Panc1 (cell line): ENCODE data around the gene PSMD4. TPM values are rescaled to one million over a fixed set of nuclear protein-coding genes. Genes with fewer than 3 reads are reported as not detected.

Source experiments
- ATAC-seq: fragments of 200-7000 bp; cut with Tn5 transposase; 2 replicates; pipeline ENCODE4 v1.9.1; 2020; ENCODE audit warnings: mild to moderate bottlenecking, moderate library complexity
- BruUV-seq: library from RNA; stranded (reverse); fragments of 400-500 nt; replicated peaks from 2 replicates; lab custom pipeline; 2021; lab: Mats Ljungman, UMichigan
- CTCF ChIA-PET: fragments of 300-600 bp; sonication (Branson Sonifier 250); formaldehyde crosslinking; loops from one replicate; lab custom pipeline; 2022; ENCODE audit warnings: antibody characterized with exemption; lab: Charles Lee
- POLR2A ChIA-PET: fragments of 300-600 bp; sonication (Branson Sonifier 250); formaldehyde crosslinking; loops from one replicate; lab custom pipeline; 2022; ENCODE audit warnings: antibody characterized with exemption; lab: Charles Lee
- DNase-seq: peaks from one replicate; pipeline ENCODE4 v3.0.0-alpha.2; 2010; ENCODE audit warnings: low read depth, low spot score
- H3K27ac ChIP-seq: 2 replicates; pipeline ENCODE4 v1.5.1; 2011; ENCODE audit warnings: mild to moderate bottlenecking, low read length, inconsistent platforms
- H3K27me3 ChIP-seq: fragments of 200-500 bp; sonication (Bioruptor generic); 2 replicates; pipeline ENCODE4 v1.6.0; 2014; ENCODE audit warnings: low read length, inconsistent platforms; ENCODE audit not compliant: control insufficient read depth, insufficient read depth
- H3K36me3 ChIP-seq: fragments of 200-500 bp; sonication (Bioruptor generic); 2 replicates; pipeline ENCODE4 v1.5.1; 2014; ENCODE audit warnings: inconsistent platforms, mild to moderate bottlenecking, low read length, moderate library complexity; ENCODE audit not compliant: control insufficient read depth, insufficient read depth
- H3K4me1 ChIP-seq: 2 replicates; pipeline ENCODE4 v1.5.1; 2011; ENCODE audit warnings: inconsistent platforms, mild to moderate bottlenecking, low read length, moderate library complexity; ENCODE audit not compliant: control insufficient read depth, insufficient read depth
- H3K4me3 ChIP-seq, 2 experiments: 2 replicates each; pipeline ENCODE4 v1.5.1; 2011 to 2012; ENCODE audit warnings: low read depth in 2 of 2, low read length in 2 of 2, mild to moderate bottlenecking in 2 of 2, inconsistent platforms in 1 of 2, moderate library complexity in 1 of 2
- H3K9me3 ChIP-seq: fragments of 200-500 bp; sonication (Bioruptor generic); 2 replicates; pipeline ENCODE4 v1.5.1; 2014; ENCODE audit warnings: low read depth, mild to moderate bottlenecking, inconsistent platforms, low read length, moderate library complexity; ENCODE audit not compliant: control insufficient read depth, insufficient read depth
- POLR2AphosphoS5 ChIP-seq: IDR thresholded peaks from 2 replicates; pipeline ENCODE4 v1.6.1; 2012; ENCODE audit warnings: mild to moderate bottlenecking, low read depth, low read length, moderate library complexity
- SIN3A ChIP-seq: IDR thresholded peaks from 2 replicates; pipeline ENCODE4 v1.6.1; 2012; ENCODE audit warnings: low read depth, mild to moderate bottlenecking, low read length, moderate library complexity, borderline replicate concordance; ENCODE audit not compliant: insufficient read depth
- TCF7L2 ChIP-seq: IDR thresholded peaks from 2 replicates; pipeline ENCODE4 v1.6.1; 2011; ENCODE audit warnings: mild to moderate bottlenecking, low read depth, low read length, inconsistent platforms
- in situ Hi-C: cut with HindIII; loops from 2 replicates; pipeline ENCODE4 v1.10.0; 2016; ENCODE audit warnings: low sequenced_read_pairs, low pct_unique_long_range_greater_than_20kb
- intact Hi-C: fragments of 100-400 bp; cut with micrococcal nuclease; formaldehyde crosslinking; loops from one replicate; pipeline ENCODE4 v1.10.0; 2022; ENCODE audit not compliant: unreplicated experiment
- total RNA-seq: library from RNA; stranded (reverse); gene quantifications from one replicate; pipeline ENCODE4 v1.2.1, GENCODE V29; 2021; ENCODE audit not compliant: unreplicated experiment
- TF ChIP-seq, protein P1 (sequence below): fragments of 450-650 bp; IDR thresholded peaks from 2 replicates; pipeline ENCODE4 v1.5.1; 2017; ENCODE audit warnings: mild to moderate bottlenecking
- TF ChIP-seq, protein P2 (sequence below), 2 experiments: IDR thresholded peaks; 2 replicates each; pipeline ENCODE4 v1.6.1; 2011 to 2012; ENCODE audit warnings: low read depth in 2 of 2, control low read depth in 1 of 2, low read length in 1 of 2, mild to moderate bottlenecking in 1 of 2, moderate library complexity in 1 of 2; ENCODE audit not compliant: insufficient read depth in 1 of 2

Gene PSMD4
- total RNA-seq, 1 experiment from 2014 or later = 256 TPM

DNA sequence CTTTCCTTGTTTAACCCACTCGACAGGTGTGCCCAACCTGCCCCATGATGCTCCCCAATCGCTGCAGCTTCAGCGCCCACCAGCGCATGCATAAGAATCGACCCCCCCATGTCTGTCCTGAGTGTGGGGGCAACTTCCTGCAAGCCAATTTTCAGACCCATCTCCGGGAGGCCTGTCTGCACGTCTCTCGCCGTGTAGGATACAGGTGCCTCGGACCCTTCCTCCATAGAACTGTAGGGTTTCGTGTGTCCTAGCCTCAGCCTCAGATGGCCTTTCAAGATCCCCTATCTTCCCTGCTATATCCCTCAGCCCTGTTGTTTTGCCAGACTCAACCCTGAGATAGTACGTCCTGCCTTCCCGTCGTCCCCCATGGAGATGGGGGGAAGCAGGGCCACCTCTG, 34.0 kb downstream of the PSMD4 start:
- POLR2A ChIA-PET = no interaction called here
- H3K9me3 ChIP-seq = no peaks in the 10 kb centered on the region
- no peaks in the 10 kb centered on the region for H3K27me3 ChIP-seq
- intact Hi-C loops = no loop called here
- H3K27ac ChIP-seq = no peak overlapping the region
- in situ Hi-C loops = no loop called here
- H3K4me3 ChIP-seq = no peak overlapping the region
- TF ChIP-seq POLR2AphosphoS5 (no peak), SIN3A (no peak), TCF7L2 (no peak)
- TF ChIP-seq, protein P1, sequence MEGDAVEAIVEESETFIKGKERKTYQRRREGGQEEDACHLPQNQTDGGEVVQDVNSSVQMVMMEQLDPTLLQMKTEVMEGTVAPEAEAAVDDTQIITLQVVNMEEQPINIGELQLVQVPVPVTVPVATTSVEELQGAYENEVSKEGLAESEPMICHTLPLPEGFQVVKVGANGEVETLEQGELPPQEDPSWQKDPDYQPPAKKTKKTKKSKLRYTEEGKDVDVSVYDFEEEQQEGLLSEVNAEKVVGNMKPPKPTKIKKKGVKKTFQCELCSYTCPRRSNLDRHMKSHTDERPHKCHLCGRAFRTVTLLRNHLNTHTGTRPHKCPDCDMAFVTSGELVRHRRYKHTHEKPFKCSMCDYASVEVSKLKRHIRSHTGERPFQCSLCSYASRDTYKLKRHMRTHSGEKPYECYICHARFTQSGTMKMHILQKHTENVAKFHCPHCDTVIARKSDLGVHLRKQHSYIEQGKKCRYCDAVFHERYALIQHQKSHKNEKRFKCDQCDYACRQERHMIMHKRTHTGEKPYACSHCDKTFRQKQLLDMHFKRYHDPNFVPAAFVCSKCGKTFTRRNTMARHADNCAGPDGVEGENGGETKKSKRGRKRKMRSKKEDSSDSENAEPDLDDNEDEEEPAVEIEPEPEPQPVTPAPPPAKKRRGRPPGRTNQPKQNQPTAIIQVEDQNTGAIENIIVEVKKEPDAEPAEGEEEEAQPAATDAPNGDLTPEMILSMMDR = no peak
- TF ChIP-seq, protein P2, sequence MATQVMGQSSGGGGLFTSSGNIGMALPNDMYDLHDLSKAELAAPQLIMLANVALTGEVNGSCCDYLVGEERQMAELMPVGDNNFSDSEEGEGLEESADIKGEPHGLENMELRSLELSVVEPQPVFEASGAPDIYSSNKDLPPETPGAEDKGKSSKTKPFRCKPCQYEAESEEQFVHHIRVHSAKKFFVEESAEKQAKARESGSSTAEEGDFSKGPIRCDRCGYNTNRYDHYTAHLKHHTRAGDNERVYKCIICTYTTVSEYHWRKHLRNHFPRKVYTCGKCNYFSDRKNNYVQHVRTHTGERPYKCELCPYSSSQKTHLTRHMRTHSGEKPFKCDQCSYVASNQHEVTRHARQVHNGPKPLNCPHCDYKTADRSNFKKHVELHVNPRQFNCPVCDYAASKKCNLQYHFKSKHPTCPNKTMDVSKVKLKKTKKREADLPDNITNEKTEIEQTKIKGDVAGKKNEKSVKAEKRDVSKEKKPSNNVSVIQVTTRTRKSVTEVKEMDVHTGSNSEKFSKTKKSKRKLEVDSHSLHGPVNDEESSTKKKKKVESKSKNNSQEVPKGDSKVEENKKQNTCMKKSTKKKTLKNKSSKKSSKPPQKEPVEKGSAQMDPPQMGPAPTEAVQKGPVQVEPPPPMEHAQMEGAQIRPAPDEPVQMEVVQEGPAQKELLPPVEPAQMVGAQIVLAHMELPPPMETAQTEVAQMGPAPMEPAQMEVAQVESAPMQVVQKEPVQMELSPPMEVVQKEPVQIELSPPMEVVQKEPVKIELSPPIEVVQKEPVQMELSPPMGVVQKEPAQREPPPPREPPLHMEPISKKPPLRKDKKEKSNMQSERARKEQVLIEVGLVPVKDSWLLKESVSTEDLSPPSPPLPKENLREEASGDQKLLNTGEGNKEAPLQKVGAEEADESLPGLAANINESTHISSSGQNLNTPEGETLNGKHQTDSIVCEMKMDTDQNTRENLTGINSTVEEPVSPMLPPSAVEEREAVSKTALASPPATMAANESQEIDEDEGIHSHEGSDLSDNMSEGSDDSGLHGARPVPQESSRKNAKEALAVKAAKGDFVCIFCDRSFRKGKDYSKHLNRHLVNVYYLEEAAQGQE (IDR thresholded peaks at IDR 0.05; ENCODE audit: insufficient read depth in 1 of 2, low read depth in 2 of 2, low read length in 1 of 2) = no peak
- H3K4me1 ChIP-seq = peaks cover 9% of the 10 kb centered on the region
- DNase-seq (no peak), ATAC-seq (no peak)
- BruUV-seq = no TSS peak
- CTCF ChIA-PET = interaction anchor here (0.5 kb wide), 1 partner anchor 405 kb away, joined by 3 read pairs; no protein-coding TSS in a partner anchor
- no peaks in the 10 kb centered on the region; the same call in 1 of the 2 replicates for H3K36me3 ChIP-seq

DNA sequence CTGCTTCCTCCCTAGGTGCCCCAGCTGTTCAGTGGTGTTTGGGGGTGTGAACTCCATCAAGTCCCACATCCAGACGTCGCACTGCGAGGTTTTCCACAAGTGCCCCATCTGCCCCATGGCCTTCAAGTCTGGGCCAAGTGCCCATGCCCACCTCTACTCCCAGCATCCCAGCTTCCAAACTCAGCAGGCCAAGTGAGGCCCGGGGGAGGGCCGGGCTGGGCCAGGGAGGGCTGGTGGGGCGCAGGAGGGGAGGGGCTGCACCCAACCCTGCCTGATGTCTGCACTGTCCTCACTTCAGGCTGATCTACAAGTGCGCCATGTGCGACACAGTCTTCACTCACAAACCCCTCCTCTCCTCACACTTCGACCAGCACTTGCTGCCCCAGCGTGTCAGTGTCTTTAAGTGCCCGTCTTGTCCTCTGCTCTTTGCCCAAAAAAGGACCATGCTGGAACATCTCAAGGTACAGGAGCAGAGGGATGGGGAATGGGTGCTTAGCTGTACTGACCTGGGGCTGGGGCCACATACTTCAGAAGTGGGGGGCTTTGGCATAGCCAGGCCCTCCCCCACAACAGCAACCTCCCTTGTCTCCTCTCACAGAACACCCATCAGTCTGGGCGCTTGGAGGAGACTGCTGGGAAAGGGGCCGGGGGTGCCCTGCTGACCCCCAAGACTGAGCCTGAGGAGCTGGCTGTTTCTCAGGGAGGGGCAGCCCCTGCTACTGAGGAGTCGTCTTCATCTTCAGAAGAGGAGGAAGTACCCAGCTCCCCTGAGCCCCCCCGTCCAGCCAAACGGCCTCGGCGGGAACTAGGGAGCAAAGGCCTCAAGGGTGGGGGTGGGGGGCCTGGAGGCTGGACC, 34.8 kb downstream of the PSMD4 start:
- ATAC-seq (peak; percentile 17; the same call in 1 of the 2 replicates), DNase-seq (no peak)
- CTCF ChIA-PET = no interaction called here
- intact Hi-C loops = no loop called here
- no peak overlapping the region for H3K4me3 ChIP-seq
- peaks cover 2% of the 10 kb centered on the region for H3K36me3 ChIP-seq
- H3K27ac ChIP-seq = no peak overlapping the region
- H3K27me3 ChIP-seq = no peaks in the 10 kb centered on the region
- in situ Hi-C loops = no loop called here
- no peaks in the 10 kb centered on the region for H3K9me3 ChIP-seq
- POLR2A ChIA-PET = no interaction called here
- peaks cover 3% of the 10 kb centered on the region; the same call in 1 of the 2 replicates for H3K4me1 ChIP-seq
- TF ChIP-seq TCF7L2 (no peak), POLR2AphosphoS5 (no peak), SIN3A (no peak)
- TF ChIP-seq, protein P2 (IDR thresholded peaks at IDR 0.05; ENCODE audit: insufficient read depth in 1 of 2, low read depth in 2 of 2, low read length in 1 of 2) = no peak
- TF ChIP-seq, protein P1 = no peak
- no TSS peak for BruUV-seq
